ENCODE data around the gene MTG1.
"Not testable (repeated sequence)": the region's sequence is repeated elsewhere in the genome, so short reads cannot be mapped to it uniquely, and the experiment has no call there.

MTG1 gene

GRCh38 chr10:133378251-133379096 is 15.5 kb upstream of the MTG1 start:
- peak; percentile 35 to 36 for DNase-seq (ENCODE audit: low read depth in 2 of 2)

- peak; percentile 55 to 56 for DNase-seq (ENCODE audit: low read depth in 2 of 2)
Measured at GRCh38 chr10:133379152-133379800, 14.7 kb upstream of the MTG1 start, which contains the start of gene PAOX. Gene PAOX, plus strand, starts transcription at chr10:133379262. Its CDS starts 55 bp downstream, at chr10:133379317.

- DNase-seq (ENCODE audit: low read depth in 2 of 2) = no peak
Measured at GRCh38 chr10:133379801-133380666, 13.9 kb upstream of the MTG1 start.

DNA sequence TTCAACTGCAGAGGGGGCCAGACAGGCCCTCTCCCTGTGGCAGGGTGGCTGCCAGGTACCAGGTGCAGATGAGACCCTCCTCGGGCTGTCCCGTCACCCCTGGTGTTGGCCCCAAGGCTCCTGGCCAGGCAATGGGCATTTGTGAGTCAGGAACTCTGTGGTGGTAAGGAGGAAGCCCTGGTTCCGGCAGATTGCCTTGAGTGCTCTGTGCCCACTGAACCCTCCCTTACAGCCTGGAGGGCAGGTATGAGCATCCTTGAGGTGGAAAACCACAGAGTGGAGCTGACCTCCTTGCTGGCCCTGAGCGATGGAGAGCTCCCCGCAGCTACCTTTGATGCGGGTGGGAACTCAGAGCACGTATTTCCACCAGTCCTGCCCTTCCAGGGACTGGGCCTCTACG is 12.9 kb upstream of the MTG1 start:
- no peak for DNase-seq (ENCODE audit: low read depth in 2 of 2)

DNA sequence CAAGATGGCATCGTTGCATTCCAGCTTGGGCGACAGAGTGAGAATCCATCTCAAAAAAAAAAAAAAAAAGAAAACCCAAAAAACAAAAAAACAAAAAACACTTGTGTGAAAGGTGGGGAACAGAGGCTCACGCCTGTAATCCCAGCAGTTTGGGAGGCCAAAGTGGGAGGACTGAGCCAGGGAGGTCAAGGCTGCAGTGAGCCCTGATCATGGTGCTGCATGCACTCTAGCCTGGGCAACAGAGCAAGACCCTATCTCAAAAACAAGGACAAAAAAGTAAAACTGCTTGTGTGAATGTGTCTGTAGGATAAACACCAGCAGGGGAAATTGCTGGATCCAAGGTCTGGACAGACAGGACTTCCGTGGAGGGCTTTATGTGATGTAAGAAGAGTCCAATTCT is 10.4 kb upstream of the MTG1 start:
- no peak for DNase-seq (ENCODE audit: low read depth in 2 of 2)

DNA sequence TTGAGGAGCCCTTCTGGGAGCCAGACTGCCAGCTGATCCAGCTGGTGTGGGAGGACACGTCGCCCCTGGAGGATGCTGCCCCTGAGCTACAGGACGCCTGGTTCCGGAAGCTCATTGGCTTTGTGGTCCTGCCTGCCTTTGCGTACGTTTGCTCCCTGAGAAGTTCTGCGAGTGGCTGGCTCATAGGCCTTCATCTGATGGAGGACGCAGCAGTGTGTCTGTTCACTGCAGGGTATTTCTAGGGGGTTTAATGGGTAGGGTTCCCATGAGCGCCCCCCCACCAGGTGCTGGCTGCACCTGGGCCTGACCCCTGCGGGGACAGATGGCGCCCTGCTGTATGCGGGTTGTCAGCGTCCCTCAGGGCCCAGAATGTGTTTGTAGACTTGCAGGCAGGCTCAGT is 9.9 kb upstream of the MTG1 start:
- DNase-seq (ENCODE audit: low read depth in 2 of 2) = no peak

DNA sequence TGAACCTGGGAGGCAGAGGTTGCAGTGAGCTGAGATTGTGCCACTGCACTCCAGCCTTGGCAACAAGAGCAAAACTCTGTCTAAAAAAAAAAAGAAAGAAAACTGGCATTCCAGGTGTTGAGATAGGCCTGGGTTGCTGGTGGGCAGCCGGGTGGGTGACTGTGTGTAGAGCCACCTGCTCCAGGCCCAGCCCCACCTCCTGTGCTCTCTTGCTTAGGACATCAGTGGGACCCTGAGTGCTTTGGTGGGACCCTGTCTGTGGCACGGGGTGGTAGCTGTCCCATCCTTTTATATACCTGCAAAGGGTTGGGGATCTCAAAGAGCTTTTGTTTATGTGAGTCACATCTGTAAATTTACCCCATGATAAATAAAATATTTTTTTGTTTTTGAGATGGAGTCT is 8.7 kb upstream of the MTG1 start:
- DNase-seq (ENCODE audit: low read depth in 2 of 2) = no peak

- DNase-seq (ENCODE audit: low read depth in 2 of 2) = not testable (repeated sequence)
Measured at GRCh38 chr10:133386951-133387350, 7.0 kb upstream of the MTG1 start.

- DNase-seq (ENCODE audit: low read depth in 2 of 2) = no peak
Measured at GRCh38 chr10:133388236-133388972, 5.6 kb upstream of the MTG1 start.

- DNase-seq (ENCODE audit: low read depth in 2 of 2) = peak in 1 of 2 donors; percentile 21
Measured at GRCh38 chr10:133388973-133389818, 4.8 kb upstream of the MTG1 start.

- no peak for DNase-seq (ENCODE audit: low read depth in 2 of 2)
Measured at GRCh38 chr10:133390597-133391248, 3.2 kb upstream of the MTG1 start.

GRCh38 chr10:133391249-133391635 is 2.7 kb upstream of the MTG1 start:
- DNase-seq (ENCODE audit: low read depth in 2 of 2) = no peak

GRCh38 chr10:133391761-133392518 is 2.0 kb upstream of the MTG1 start:
- peak in 1 of 2 donors; percentile 49 for DNase-seq (ENCODE audit: low read depth in 2 of 2)

DNA sequence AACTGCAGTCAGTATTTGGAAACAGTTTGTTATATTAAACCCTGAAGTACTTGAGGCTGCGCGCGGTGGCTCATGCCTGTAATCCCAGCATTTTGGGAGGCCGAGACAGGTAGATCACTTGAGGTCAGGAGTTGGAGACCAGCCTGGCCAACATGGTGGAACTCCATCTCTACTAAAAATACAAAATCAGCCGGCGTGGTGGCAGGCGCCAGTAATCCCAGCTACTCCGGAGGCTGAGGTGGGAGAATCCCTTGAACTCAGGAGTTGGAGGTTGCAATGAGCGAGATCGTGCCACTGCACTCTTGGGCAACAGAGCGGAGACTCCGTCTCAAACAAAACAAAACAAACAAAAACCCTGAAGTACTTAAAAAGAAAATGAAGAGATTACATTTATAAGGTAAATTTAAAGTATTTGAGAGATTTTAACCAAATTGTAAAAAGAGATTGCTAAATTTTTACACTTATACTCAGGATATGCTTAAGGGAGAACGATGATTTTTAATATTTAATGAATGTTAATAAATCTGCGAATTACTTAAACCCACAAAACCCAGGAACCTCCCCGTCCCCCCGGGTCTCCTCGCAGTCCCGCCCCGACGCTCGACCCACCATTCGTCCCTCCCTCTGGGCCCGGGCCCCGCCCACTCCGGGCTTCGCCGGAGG is 425 bp upstream of the MTG1 start:
- DNase-seq (ENCODE audit: low read depth in 2 of 2) = no peak

- DNase-seq (ENCODE audit: low read depth in 2 of 2) = no peak
Measured at GRCh38 chr10:133394801-133395221, 854 bp downstream of the MTG1 start.

- DNase-seq (ENCODE audit: low read depth in 2 of 2) = no peak
Measured at GRCh38 chr10:133396035-133396624, 2.2 kb downstream of the MTG1 start.

GRCh38 chr10:133397938-133398337 is 4.0 kb downstream of the MTG1 start:
- DNase-seq (ENCODE audit: low read depth in 2 of 2) = no peak

GRCh38 chr10:133399123-133399601 is 5.2 kb downstream of the MTG1 start:
- DNase-seq (ENCODE audit: low read depth in 2 of 2) = no peak

Data from stimulated activated CD8-positive, alpha-beta memory T cell treated with anti-CD3 and anti-CD28 coated beads, Interleukin-2, amount 100 ng/mL, for 48 hours (primary cell).